Measurements from ENCODE around the gene COPS8. TPM values are rescaled to one million over a fixed set of nuclear protein-coding genes. Genes with fewer than 3 reads are reported as not detected.

Gene COPS8
- total RNA-seq, 1 experiment from 2014 or later = 51.0 TPM

DNA sequence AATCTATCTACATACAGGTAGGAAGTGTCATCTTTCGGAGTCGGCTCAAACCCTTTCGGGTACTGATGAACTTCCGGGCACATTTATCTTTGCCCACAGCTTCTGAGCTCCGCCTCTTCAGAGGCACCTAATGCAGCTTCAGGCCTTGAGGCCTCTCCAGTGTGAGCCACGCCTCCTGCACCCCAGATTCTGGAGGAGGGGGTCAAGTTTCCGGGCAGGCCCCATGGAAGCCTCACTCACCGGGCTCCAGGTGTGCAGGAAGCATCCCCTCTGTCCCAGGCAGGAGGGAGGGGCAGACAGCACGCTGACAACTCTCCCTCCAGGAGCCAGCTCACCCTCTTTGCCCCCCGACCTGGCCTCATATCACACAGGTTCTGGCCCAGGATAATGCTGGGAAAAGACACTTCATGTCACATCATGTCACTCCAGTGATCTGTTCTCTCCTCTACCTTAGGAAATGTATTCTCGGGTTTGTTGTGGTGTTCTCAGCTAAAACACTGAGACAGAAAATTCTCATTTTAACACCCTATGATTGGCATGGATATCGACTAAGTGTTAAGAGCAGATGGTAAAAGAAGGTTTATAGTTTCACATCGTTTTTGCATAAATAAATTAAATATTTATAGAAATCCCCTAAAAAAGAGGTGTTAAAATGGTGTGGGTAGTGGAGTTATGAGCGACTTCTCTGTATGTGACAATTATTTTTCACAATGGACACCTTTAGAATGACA, 46.2 kb upstream of the COPS8 start:
- peak; percentile 82 for ATAC-seq
- no peaks in the 10 kb centered on the region for H3K27me3 Mint-ChIP-seq (ENCODE audit: low read depth)
- ChIA-PET CTCF (interaction anchor here (1.0 kb wide), 1 partner anchor 13 kb away, joined by 3 read pairs; no protein-coding TSS in a partner anchor), POLR2A (no interaction called here)
- H3K9me3 Mint-ChIP-seq = no peaks in the 10 kb centered on the region
- no peak overlapping the region for H3K27ac Mint-ChIP-seq
- H3K36me3 Mint-ChIP-seq = no peaks in the 10 kb centered on the region
- peaks cover 34% of the 10 kb centered on the region for H3K4me1 Mint-ChIP-seq
- H3K4me3 Mint-ChIP-seq = no peak overlapping the region
- TF ChIP-seq ELF4 (CRISPR knock-in tag; IDR thresholded peaks at IDR 0.05; ENCODE audit: low read depth) (no peak), NFYB (CRISPR knock-in tag; conservative IDR thresholded peaks at IDR 0.05; ENCODE audit: low read depth) (no peak), RELA (CRISPR knock-in tag; IDR thresholded peaks at IDR 0.05; ENCODE audit: borderline replicate concordance) (no peak), FOXJ3 (CRISPR knock-in tag; IDR thresholded peaks at IDR 0.05; ENCODE audit: borderline replicate concordance) (no peak), ETV6 (CRISPR knock-in tag; IDR thresholded peaks at IDR 0.05) (no peak)
- TF ChIP-seq, protein P1, sequence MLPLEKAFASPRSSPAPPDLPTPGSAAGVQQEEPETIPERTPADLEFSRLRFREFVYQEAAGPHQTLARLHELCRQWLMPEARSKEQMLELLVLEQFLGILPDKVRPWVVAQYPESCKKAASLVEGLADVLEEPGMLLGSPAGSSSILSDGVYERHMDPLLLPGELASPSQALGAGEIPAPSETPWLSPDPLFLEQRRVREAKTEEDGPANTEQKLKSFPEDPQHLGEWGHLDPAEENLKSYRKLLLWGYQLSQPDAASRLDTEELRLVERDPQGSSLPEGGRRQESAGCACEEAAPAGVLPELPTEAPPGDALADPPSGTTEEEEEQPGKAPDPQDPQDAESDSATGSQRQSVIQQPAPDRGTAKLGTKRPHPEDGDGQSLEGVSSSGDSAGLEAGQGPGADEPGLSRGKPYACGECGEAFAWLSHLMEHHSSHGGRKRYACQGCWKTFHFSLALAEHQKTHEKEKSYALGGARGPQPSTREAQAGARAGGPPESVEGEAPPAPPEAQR (CRISPR knock-in tag; IDR thresholded peaks at IDR 0.05) = no peak
- TF ChIP-seq, protein P2, sequence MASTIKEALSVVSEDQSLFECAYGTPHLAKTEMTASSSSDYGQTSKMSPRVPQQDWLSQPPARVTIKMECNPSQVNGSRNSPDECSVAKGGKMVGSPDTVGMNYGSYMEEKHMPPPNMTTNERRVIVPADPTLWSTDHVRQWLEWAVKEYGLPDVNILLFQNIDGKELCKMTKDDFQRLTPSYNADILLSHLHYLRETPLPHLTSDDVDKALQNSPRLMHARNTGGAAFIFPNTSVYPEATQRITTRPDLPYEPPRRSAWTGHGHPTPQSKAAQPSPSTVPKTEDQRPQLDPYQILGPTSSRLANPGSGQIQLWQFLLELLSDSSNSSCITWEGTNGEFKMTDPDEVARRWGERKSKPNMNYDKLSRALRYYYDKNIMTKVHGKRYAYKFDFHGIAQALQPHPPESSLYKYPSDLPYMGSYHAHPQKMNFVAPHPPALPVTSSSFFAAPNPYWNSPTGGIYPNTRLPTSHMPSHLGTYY (CRISPR knock-in tag; IDR thresholded peaks at IDR 0.05) = no peak
- peak; percentile 52 for DNase-seq (ENCODE audit: low spot score)

DNA sequence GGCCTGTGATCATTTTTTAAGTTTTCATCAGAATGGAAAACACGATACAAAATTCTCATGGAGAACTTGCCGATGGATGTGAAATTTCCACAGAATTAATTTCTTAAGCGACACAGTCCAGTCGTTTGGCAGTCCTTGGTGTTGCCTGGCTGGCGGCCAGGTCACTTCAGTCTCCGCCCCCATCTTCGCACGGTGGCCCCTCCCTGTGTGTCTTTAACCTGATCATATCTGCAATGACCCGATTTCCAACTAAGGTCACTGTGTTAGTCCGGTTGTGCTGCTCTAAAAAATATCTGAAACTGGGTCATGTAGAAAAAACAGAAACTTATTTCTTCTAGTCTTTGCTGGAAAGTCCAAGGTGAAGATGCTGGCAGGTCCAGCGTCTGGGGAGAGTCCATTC, 44.5 kb upstream of the COPS8 start:
- TF ChIP-seq, protein P3, sequence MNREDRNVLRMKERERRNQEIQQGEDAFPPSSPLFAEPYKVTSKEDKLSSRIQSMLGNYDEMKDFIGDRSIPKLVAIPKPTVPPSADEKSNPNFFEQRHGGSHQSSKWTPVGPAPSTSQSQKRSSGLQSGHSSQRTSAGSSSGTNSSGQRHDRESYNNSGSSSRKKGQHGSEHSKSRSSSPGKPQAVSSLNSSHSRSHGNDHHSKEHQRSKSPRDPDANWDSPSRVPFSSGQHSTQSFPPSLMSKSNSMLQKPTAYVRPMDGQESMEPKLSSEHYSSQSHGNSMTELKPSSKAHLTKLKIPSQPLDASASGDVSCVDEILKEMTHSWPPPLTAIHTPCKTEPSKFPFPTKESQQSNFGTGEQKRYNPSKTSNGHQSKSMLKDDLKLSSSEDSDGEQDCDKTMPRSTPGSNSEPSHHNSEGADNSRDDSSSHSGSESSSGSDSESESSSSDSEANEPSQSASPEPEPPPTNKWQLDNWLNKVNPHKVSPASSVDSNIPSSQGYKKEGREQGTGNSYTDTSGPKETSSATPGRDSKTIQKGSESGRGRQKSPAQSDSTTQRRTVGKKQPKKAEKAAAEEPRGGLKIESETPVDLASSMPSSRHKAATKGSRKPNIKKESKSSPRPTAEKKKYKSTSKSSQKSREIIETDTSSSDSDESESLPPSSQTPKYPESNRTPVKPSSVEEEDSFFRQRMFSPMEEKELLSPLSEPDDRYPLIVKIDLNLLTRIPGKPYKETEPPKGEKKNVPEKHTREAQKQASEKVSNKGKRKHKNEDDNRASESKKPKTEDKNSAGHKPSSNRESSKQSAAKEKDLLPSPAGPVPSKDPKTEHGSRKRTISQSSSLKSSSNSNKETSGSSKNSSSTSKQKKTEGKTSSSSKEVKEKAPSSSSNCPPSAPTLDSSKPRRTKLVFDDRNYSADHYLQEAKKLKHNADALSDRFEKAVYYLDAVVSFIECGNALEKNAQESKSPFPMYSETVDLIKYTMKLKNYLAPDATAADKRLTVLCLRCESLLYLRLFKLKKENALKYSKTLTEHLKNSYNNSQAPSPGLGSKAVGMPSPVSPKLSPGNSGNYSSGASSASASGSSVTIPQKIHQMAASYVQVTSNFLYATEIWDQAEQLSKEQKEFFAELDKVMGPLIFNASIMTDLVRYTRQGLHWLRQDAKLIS (CRISPR knock-in tag; IDR thresholded peaks at IDR 0.05; ENCODE audit: borderline replicate concordance) = no peak
- no peak for TF ChIP-seq SP1 (CRISPR knock-in tag; conservative IDR thresholded peaks at IDR 0.05)
- TF ChIP-seq, protein P4, sequence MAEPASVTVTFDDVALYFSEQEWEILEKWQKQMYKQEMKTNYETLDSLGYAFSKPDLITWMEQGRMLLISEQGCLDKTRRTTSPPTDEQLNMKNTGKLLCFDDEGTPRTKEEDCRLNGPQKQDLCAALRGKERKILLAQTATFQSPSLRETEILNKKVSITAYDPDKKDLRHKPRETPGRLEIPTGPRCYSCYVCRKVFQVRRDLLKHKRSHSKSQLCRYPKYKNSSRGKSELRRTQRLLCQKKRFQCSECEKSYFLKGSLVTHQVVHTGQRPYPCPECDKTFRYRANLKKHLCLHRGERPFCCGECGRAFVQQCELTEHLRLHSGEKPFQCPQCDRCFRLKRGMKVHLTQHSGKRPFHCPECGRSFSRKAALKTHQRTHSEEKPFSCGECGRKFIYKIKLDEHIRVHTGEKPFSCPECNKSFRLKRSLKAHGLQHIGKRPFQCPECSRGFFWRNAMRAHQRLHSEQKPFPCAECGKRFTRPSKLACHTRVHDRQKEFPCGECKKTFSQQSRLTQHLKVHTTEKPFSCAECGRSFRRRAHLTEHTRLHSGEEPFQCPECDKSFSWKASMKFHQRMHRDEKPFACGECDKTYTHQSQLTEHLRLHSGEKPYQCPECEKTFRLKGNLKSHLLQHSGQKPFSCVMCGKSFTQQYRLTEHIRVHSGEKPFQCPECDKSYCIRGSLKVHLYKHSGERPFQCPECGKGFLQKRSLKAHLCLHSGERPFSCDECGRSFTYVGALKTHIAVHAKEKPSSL (CRISPR knock-in tag; conservative IDR thresholded peaks at IDR 0.05) = no peak
- TF ChIP-seq FOXJ3 (CRISPR knock-in tag; IDR thresholded peaks at IDR 0.05; ENCODE audit: borderline replicate concordance) = no peak
- TF ChIP-seq HMGA2 (CRISPR knock-in tag; IDR thresholded peaks at IDR 0.05) = no peak
- TF ChIP-seq ZNF138 (CRISPR knock-in tag; conservative IDR thresholded peaks at IDR 0.05) = no peak
- TF ChIP-seq MXD4 (CRISPR knock-in tag; IDR thresholded peaks at IDR 0.05; ENCODE audit: borderline replicate concordance) = no peak
- TF ChIP-seq SOX15 (CRISPR knock-in tag; IDR thresholded peaks at IDR 0.05) = no peak
- TF ChIP-seq FOXP1 (CRISPR knock-in tag; IDR thresholded peaks at IDR 0.05; ENCODE audit: borderline replicate concordance) = no peak
- TF ChIP-seq ZNF671 (CRISPR knock-in tag; IDR thresholded peaks at IDR 0.05) = no peak
- no peak for TF ChIP-seq RORB (CRISPR knock-in tag; IDR thresholded peaks at IDR 0.05)
- TF ChIP-seq, protein P5, sequence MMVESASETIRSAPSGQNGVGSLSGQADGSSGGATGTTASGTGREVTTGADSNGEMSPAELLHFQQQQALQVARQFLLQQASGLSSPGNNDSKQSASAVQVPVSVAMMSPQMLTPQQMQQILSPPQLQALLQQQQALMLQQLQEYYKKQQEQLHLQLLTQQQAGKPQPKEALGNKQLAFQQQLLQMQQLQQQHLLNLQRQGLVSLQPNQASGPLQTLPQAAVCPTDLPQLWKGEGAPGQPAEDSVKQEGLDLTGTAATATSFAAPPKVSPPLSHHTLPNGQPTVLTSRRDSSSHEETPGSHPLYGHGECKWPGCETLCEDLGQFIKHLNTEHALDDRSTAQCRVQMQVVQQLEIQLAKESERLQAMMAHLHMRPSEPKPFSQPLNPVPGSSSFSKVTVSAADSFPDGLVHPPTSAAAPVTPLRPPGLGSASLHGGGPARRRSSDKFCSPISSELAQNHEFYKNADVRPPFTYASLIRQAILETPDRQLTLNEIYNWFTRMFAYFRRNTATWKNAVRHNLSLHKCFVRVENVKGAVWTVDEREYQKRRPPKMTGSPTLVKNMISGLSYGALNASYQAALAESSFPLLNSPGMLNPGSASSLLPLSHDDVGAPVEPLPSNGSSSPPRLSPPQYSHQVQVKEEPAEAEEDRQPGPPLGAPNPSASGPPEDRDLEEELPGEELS (CRISPR knock-in tag; IDR thresholded peaks at IDR 0.05) = no peak
- no peaks in the 10 kb centered on the region for H3K9me3 Mint-ChIP-seq
- POLR2A ChIA-PET = interaction anchor here (1.2 kb wide), 1 partner anchor 14 kb away, joined by 4 read pairs; no protein-coding TSS in a partner anchor
- H3K27me3 Mint-ChIP-seq (ENCODE audit: low read depth) = no peaks in the 10 kb centered on the region
- no peaks in the 10 kb centered on the region for H3K36me3 Mint-ChIP-seq
- no peak for ATAC-seq
- H3K4me1 Mint-ChIP-seq = peaks cover 34% of the 10 kb centered on the region
- no peak overlapping the region for H3K4me3 Mint-ChIP-seq
- CTCF ChIA-PET = interaction anchor here (0.9 kb wide), 1 partner anchor 472 kb away, joined by 3 read pairs; the partner anchor contains the start of gene ACKR3
- no peak for DNase-seq (ENCODE audit: low spot score)
- no peak overlapping the region for H3K27ac Mint-ChIP-seq

Data from WTC11 (cell line).